WTC11 (cell line): ENCODE results near the gene MAGI2. TPM values are rescaled to one million over a fixed set of nuclear protein-coding genes. Genes with fewer than 3 reads are reported as not detected.

Experiments
- ATAC-seq: fragments of 200-7000 bp; cut with Tn5 transposase; 2 replicates; pipeline ENCODE4 v1.10.0; 2021; ENCODE audit warnings: mild to moderate bottlenecking, moderate library complexity
- CTCF ChIA-PET: fragments of 300-600 bp; sonication (Branson Sonifier 250); formaldehyde crosslinking; loops from one replicate; lab custom pipeline; 2021; ENCODE audit warnings: antibody characterized with exemption; lab: Charles Lee
- POLR2A ChIA-PET: fragments of 350-600 bp; sonication (Branson Sonifier 250); formaldehyde crosslinking; loops from one replicate; lab custom pipeline; 2021; ENCODE audit warnings: antibody characterized with exemption; lab: Charles Lee
- DNase-seq: peaks from one replicate; pipeline ENCODE4 v3.0.0; 2021; ENCODE audit warnings: low spot score
- H3K27ac Mint-ChIP-seq: 2 replicates; pipeline ENCODE4 v1.8.0; 2021; ENCODE audit warnings: mixed read lengths
- H3K27me3 Mint-ChIP-seq: 2 replicates; pipeline ENCODE4 v1.8.0; 2021; ENCODE audit warnings: low read depth, mild to moderate bottlenecking, moderate library complexity, mixed read lengths
- H3K36me3 Mint-ChIP-seq: 2 replicates; pipeline ENCODE4 v1.8.0; 2021; ENCODE audit warnings: mixed read lengths
- H3K4me1 Mint-ChIP-seq: 2 replicates; pipeline ENCODE4 v1.8.0; 2022; ENCODE audit warnings: mixed read lengths
- H3K4me3 Mint-ChIP-seq: 2 replicates; pipeline ENCODE4 v1.8.0; 2021; ENCODE audit warnings: mild to moderate bottlenecking, moderate library complexity, mixed read lengths
- H3K9me3 Mint-ChIP-seq: 2 replicates; pipeline ENCODE4 v1.8.0; 2021; ENCODE audit warnings: mixed read lengths
- ATF6 ChIP-seq: sonication (generic); formaldehyde crosslinking; IDR thresholded peaks from 2 replicates; pipeline ENCODE4 v1.8.1; 2023; ENCODE audit warnings: mild to moderate bottlenecking, missing genetic modification reagents
- ELF4 ChIP-seq: sonication (generic); formaldehyde crosslinking; IDR thresholded peaks from 2 replicates; pipeline ENCODE4 v1.8.1; 2022; ENCODE audit warnings: low read depth, mild to moderate bottlenecking, moderate library complexity, missing genetic modification reagents
- GTF2I ChIP-seq: fragments of 250-450 bp; sonication (Bioruptor Pico); conservative IDR thresholded peaks from 2 replicates; pipeline ENCODE4 v1.4.0; 2021; ENCODE audit warnings: mild to moderate bottlenecking
- JAZF1 ChIP-seq: fragments of 250-450 bp; sonication (Bioruptor Pico); IDR thresholded peaks from 2 replicates; pipeline ENCODE4 v1.9.0; 2021; ENCODE audit warnings: moderate library complexity, mild to moderate bottlenecking, inconsistent platforms
- MLX ChIP-seq: sonication (generic); formaldehyde crosslinking; IDR thresholded peaks from 2 replicates; pipeline ENCODE4 v1.8.1; 2023; ENCODE audit warnings: mild to moderate bottlenecking, missing genetic modification reagents, moderate library complexity
- NFE2L1 ChIP-seq: sonication (generic); formaldehyde crosslinking; IDR thresholded peaks from 2 replicates; pipeline ENCODE4 v1.8.1; 2023; ENCODE audit warnings: missing genetic modification reagents
- NFYB ChIP-seq: sonication (generic); formaldehyde crosslinking; conservative IDR thresholded peaks from 2 replicates; pipeline ENCODE4 v1.8.0; 2022; ENCODE audit warnings: low read depth, missing genetic modification reagents
- SP1 ChIP-seq: sonication (generic); formaldehyde crosslinking; conservative IDR thresholded peaks from 2 replicates; pipeline ENCODE4 v1.8.1; 2022; ENCODE audit warnings: missing genetic modification reagents
- TEAD1 ChIP-seq: sonication (generic); formaldehyde crosslinking; IDR thresholded peaks from 2 replicates; pipeline ENCODE4 v1.8.0; 2022; ENCODE audit warnings: mild to moderate bottlenecking, missing genetic modification reagents
- TEAD4 ChIP-seq: sonication (generic); formaldehyde crosslinking; IDR thresholded peaks from 2 replicates; pipeline ENCODE4 v1.8.0; 2022; ENCODE audit warnings: mild to moderate bottlenecking, missing genetic modification reagents
- TP53 ChIP-seq: sonication (generic); formaldehyde crosslinking; IDR thresholded peaks from 2 replicates; pipeline ENCODE4 v1.8.1; 2023; ENCODE audit warnings: mild to moderate bottlenecking, missing genetic modification reagents
- ZMAT4 ChIP-seq: fragments of 250-450 bp; sonication (Bioruptor Pico); IDR thresholded peaks from 2 replicates; pipeline ENCODE4 v1.9.0; 2021; ENCODE audit warnings: mild to moderate bottlenecking
- ZNF121 ChIP-seq: sonication (generic); formaldehyde crosslinking; IDR thresholded peaks from 2 replicates; pipeline ENCODE4 v1.8.0; 2023; ENCODE audit warnings: missing genetic modification reagents
- ZNF138 ChIP-seq: sonication (generic); formaldehyde crosslinking; conservative IDR thresholded peaks from 2 replicates; pipeline ENCODE4 v1.8.1; 2022; ENCODE audit warnings: mild to moderate bottlenecking, moderate library complexity, missing genetic modification reagents
- ZNF416 ChIP-seq: fragments of 250-450 bp; sonication (Bioruptor Pico); IDR thresholded peaks from 2 replicates; pipeline ENCODE4 v1.9.0; 2021; ENCODE audit warnings: mild to moderate bottlenecking, inconsistent platforms
- total RNA-seq: library from RNA; stranded (reverse); gene quantifications from 3 replicates; pipeline ENCODE4 v1.2.3, GENCODE V29; 2021
- TF ChIP-seq, protein P1 (sequence below): sonication (generic); formaldehyde crosslinking; IDR thresholded peaks from 2 replicates; pipeline ENCODE4 v1.8.0; 2022; ENCODE audit warnings: missing genetic modification reagents
- TF ChIP-seq, protein P2 (sequence below): sonication (generic); formaldehyde crosslinking; IDR thresholded peaks from 2 replicates; pipeline ENCODE4 v1.8.1; 2023; ENCODE audit warnings: mild to moderate bottlenecking, missing genetic modification reagents, borderline replicate concordance
- TF ChIP-seq, protein P3 (sequence below): sonication (generic); formaldehyde crosslinking; IDR thresholded peaks from 2 replicates; pipeline ENCODE4 v1.8.1; 2022; ENCODE audit warnings: low read depth, mild to moderate bottlenecking, moderate library complexity, missing genetic modification reagents, borderline replicate concordance
- TF ChIP-seq, protein P4 (sequence below): fragments of 250-450 bp; sonication (Bioruptor Pico); IDR thresholded peaks from 2 replicates; pipeline ENCODE4 v1.9.0; 2021; ENCODE audit warnings: moderate library complexity, mild to moderate bottlenecking, inconsistent platforms, borderline replicate concordance
- TF ChIP-seq, protein P5 (sequence below): sonication (generic); formaldehyde crosslinking; IDR thresholded peaks from 2 replicates; pipeline ENCODE4 v1.8.0; 2022; ENCODE audit warnings: mild to moderate bottlenecking, missing genetic modification reagents

The MAGI2 gene
- total RNA-seq, 1 experiment from 2014 or later, result 26.6 TPM

DNA sequence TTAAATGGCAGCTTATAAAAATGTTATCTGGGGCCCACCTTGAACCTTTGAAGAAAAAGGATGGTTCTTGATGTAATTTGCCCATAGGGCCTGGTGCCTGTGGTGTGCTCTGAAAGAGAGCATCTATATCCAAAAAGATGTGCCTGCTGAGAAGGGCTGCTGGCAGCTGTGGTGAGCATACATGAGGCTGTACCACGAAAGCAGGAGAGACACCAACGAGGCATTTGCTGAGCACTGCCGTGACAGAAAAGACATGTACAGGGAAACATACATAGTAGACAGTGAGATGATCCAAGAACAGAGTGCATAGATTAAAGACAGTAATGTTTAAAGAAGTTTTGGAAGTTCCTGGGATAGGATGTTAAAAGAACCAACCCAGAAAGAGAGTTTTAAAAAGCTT, 990.4 kb downstream of the MAGI2 start (continued):
- TF ChIP-seq, protein P1, sequence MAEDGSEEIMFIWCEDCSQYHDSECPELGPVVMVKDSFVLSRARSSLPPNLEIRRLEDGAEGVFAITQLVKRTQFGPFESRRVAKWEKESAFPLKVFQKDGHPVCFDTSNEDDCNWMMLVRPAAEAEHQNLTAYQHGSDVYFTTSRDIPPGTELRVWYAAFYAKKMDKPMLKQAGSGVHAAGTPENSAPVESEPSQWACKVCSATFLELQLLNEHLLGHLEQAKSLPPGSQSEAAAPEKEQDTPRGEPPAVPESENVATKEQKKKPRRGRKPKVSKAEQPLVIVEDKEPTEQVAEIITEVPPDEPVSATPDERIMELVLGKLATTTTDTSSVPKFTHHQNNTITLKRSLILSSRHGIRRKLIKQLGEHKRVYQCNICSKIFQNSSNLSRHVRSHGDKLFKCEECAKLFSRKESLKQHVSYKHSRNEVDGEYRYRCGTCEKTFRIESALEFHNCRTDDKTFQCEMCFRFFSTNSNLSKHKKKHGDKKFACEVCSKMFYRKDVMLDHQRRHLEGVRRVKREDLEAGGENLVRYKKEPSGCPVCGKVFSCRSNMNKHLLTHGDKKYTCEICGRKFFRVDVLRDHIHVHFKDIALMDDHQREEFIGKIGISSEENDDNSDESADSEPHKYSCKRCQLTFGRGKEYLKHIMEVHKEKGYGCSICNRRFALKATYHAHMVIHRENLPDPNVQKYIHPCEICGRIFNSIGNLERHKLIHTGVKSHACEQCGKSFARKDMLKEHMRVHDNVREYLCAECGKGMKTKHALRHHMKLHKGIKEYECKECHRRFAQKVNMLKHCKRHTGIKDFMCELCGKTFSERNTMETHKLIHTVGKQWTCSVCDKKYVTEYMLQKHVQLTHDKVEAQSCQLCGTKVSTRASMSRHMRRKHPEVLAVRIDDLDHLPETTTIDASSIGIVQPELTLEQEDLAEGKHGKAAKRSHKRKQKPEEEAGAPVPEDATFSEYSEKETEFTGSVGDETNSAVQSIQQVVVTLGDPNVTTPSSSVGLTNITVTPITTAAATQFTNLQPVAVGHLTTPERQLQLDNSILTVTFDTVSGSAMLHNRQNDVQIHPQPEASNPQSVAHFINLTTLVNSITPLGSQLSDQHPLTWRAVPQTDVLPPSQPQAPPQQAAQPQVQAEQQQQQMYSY, result no peak
- TF ChIP-seq NFE2L1 (CRISPR knock-in tag) (no peak), GTF2I (no peak)

- no peaks in the 10 kb centered on the region for H3K4me1 Mint-ChIP-seq
- no peaks in the 10 kb centered on the region for H3K36me3 Mint-ChIP-seq
- H3K27me3 Mint-ChIP-seq, result no peaks in the 10 kb centered on the region
- ChIA-PET CTCF (no interaction called here), POLR2A (no interaction called here)
- no peak overlapping the region for H3K27ac Mint-ChIP-seq
- DNase-seq, result no peak
- H3K4me3 Mint-ChIP-seq, result no peak overlapping the region
- TF ChIP-seq SP1, result no peak
- TF ChIP-seq, protein P2, sequence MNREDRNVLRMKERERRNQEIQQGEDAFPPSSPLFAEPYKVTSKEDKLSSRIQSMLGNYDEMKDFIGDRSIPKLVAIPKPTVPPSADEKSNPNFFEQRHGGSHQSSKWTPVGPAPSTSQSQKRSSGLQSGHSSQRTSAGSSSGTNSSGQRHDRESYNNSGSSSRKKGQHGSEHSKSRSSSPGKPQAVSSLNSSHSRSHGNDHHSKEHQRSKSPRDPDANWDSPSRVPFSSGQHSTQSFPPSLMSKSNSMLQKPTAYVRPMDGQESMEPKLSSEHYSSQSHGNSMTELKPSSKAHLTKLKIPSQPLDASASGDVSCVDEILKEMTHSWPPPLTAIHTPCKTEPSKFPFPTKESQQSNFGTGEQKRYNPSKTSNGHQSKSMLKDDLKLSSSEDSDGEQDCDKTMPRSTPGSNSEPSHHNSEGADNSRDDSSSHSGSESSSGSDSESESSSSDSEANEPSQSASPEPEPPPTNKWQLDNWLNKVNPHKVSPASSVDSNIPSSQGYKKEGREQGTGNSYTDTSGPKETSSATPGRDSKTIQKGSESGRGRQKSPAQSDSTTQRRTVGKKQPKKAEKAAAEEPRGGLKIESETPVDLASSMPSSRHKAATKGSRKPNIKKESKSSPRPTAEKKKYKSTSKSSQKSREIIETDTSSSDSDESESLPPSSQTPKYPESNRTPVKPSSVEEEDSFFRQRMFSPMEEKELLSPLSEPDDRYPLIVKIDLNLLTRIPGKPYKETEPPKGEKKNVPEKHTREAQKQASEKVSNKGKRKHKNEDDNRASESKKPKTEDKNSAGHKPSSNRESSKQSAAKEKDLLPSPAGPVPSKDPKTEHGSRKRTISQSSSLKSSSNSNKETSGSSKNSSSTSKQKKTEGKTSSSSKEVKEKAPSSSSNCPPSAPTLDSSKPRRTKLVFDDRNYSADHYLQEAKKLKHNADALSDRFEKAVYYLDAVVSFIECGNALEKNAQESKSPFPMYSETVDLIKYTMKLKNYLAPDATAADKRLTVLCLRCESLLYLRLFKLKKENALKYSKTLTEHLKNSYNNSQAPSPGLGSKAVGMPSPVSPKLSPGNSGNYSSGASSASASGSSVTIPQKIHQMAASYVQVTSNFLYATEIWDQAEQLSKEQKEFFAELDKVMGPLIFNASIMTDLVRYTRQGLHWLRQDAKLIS, result no peak
- no peak for TF ChIP-seq JAZF1 (CRISPR knock-in tag)
- no peak for TF ChIP-seq ATF6
- ATAC-seq, result no peak
- H3K9me3 Mint-ChIP-seq, result no peaks in the 10 kb centered on the region
Measured at GRCh38 chr7:78450706-78451105, 1002.8 kb downstream of the MAGI2 start.

- H3K27me3 Mint-ChIP-seq, result no peaks in the 10 kb centered on the region
- H3K9me3 Mint-ChIP-seq, result no peaks in the 10 kb centered on the region
- ChIA-PET CTCF (no interaction called here), POLR2A (interaction anchor here (0.6 kb wide), 1 partner anchor 41 kb away, joined by 3 read pairs; no protein-coding TSS in a partner anchor)
- no peaks in the 10 kb centered on the region for H3K36me3 Mint-ChIP-seq
- DNase-seq (no peak), ATAC-seq (no peak)
- no peak overlapping the region for H3K4me3 Mint-ChIP-seq
- H3K4me1 Mint-ChIP-seq, result 0 out of 2 replicates have a peak, but pooled peaks cover 3% of the 10 kb centered on the region
- H3K27ac Mint-ChIP-seq, result no peak overlapping the region
- TF ChIP-seq TP53 (CRISPR knock-in tag), result no peak
- no peak for TF ChIP-seq ZNF416
- TF ChIP-seq, protein P3, sequence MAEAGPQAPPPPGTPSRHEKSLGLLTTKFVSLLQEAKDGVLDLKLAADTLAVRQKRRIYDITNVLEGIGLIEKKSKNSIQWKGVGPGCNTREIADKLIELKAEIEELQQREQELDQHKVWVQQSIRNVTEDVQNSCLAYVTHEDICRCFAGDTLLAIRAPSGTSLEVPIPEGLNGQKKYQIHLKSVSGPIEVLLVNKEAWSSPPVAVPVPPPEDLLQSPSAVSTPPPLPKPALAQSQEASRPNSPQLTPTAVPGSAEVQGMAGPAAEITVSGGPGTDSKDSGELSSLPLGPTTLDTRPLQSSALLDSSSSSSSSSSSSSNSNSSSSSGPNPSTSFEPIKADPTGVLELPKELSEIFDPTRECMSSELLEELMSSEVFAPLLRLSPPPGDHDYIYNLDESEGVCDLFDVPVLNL (CRISPR knock-in tag), result no peak
- no peak for TF ChIP-seq TEAD4
- no peak for TF ChIP-seq TEAD1 (CRISPR knock-in tag)
- TF ChIP-seq MLX (CRISPR knock-in tag), result no peak
- no peak for TF ChIP-seq ZNF138 (CRISPR knock-in tag)
- no peak for TF ChIP-seq NFYB (CRISPR knock-in tag)
- no peak for TF ChIP-seq ELF4 (CRISPR knock-in tag)
- TF ChIP-seq ZMAT4 (CRISPR knock-in tag), result no peak
- TF ChIP-seq ZNF121, result no peak
- TF ChIP-seq, protein P4, sequence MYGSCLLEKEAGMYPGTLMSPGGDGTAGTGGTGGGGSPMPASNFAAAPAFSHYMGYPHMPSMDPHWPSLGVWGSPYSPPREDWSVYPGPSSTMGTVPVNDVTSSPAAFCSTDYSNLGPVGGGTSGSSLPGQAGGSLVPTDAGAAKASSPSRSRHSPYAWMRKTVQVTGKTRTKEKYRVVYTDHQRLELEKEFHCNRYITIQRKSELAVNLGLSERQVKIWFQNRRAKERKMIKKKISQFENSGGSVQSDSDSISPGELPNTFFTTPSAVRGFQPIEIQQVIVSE (CRISPR knock-in tag), result no peak
- TF ChIP-seq, protein P5, sequence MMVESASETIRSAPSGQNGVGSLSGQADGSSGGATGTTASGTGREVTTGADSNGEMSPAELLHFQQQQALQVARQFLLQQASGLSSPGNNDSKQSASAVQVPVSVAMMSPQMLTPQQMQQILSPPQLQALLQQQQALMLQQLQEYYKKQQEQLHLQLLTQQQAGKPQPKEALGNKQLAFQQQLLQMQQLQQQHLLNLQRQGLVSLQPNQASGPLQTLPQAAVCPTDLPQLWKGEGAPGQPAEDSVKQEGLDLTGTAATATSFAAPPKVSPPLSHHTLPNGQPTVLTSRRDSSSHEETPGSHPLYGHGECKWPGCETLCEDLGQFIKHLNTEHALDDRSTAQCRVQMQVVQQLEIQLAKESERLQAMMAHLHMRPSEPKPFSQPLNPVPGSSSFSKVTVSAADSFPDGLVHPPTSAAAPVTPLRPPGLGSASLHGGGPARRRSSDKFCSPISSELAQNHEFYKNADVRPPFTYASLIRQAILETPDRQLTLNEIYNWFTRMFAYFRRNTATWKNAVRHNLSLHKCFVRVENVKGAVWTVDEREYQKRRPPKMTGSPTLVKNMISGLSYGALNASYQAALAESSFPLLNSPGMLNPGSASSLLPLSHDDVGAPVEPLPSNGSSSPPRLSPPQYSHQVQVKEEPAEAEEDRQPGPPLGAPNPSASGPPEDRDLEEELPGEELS (CRISPR knock-in tag), result no peak
Measured at GRCh38 chr7:78448911-78449310, 1004.6 kb downstream of the MAGI2 start.
